GM21717 (cell line): ENCODE measurements around the gene FILIP1.

Source experiments
- ATAC-seq: cut with Tn5 transposase; IDR thresholded peaks from one replicate; pipeline ENCODE4 v1.9.1; 2021; ENCODE audit warnings: mild to moderate bottlenecking, moderate library complexity; ENCODE audit not compliant: unreplicated experiment

Gene FILIP1, protein sequence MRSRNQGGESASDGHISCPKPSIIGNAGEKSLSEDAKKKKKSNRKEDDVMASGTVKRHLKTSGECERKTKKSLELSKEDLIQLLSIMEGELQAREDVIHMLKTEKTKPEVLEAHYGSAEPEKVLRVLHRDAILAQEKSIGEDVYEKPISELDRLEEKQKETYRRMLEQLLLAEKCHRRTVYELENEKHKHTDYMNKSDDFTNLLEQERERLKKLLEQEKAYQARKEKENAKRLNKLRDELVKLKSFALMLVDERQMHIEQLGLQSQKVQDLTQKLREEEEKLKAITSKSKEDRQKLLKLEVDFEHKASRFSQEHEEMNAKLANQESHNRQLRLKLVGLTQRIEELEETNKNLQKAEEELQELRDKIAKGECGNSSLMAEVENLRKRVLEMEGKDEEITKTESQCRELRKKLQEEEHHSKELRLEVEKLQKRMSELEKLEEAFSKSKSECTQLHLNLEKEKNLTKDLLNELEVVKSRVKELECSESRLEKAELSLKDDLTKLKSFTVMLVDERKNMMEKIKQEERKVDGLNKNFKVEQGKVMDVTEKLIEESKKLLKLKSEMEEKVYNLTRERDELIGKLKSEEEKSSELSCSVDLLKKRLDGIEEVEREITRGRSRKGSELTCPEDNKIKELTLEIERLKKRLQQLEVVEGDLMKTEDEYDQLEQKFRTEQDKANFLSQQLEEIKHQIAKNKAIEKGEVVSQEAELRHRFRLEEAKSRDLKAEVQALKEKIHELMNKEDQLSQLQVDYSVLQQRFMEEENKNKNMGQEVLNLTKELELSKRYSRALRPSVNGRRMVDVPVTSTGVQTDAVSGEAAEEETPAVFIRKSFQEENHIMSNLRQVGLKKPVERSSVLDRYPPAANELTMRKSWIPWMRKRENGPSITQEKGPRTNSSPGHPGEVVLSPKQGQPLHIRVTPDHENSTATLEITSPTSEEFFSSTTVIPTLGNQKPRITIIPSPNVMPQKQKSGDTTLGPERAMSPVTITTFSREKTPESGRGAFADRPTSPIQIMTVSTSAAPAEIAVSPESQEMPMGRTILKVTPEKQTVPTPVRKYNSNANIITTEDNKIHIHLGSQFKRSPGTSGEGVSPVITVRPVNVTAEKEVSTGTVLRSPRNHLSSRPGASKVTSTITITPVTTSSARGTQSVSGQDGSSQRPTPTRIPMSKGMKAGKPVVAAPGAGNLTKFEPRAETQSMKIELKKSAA (N-terminal part only)

DNA sequence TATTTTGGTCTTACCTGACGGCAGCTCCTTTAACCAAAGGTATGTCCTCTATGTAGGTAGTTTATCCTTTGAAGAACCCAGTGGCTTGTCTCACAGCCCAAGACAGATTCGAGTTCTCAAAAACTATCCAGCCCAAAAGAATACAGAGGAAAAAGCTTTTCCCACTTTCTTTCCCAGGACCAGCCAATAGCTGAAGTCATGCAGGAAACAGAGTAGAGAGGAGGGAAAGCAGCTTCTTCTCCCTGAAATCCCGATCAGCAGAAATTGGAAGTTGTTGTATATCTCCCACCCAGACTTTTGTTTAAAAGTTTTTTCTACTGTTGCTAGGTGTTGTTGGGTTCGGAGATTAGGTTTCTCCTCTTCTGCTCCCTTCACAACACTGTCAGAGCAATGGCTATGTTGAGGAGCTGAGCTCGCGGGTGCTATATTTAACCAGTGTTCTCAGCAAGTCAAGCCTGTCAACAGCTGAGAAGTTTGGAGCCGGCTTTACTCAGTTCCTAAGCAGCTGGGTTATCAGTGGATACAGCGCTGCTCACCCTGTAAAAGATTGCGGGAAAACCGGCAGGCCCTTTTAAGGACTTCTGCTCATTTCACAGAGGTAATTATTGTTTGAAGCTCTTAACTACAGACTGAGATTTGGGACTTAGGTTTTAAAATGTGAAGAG lies at the start of gene FILIP1:
Gene FILIP1 (minus strand): TSS at position 401 of the 665 bp plus-strand sequence. CDS start 78,828 bp downstream, outside the sequence.
- ATAC-seq: no peak

GRCh38 chr6:75543311-75543710 lies 49.7 kb upstream of the FILIP1 start:
- ATAC-seq: no peak

- ATAC-seq: no peak
These were observed 45.5 kb upstream of the FILIP1 start for GRCh38 chr6:75539136-75539535.

DNA sequence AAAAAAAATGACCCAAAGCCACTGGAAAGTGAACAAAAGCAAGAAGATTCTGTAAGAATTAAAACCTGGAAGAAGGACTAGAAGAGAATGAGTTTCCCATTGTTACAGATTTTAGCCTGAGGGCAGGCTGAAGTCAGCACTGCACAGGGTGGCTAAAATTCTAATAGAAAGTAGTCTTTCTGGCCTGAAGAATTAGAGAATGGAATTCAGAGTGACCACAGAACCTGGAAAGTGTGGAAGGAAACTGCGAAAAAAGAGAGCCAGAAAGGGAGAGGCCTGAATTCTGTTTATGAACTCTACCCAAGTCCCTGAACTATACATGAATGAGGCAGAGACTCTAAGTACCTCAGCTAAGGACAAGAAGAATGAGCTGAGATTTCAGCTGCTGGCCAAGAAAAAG lies 38.9 kb upstream of the FILIP1 start:
- ATAC-seq: no peak

GRCh38 chr6:75531174-75531573 lies 37.6 kb upstream of the FILIP1 start:
- ATAC-seq: no peak

DNA sequence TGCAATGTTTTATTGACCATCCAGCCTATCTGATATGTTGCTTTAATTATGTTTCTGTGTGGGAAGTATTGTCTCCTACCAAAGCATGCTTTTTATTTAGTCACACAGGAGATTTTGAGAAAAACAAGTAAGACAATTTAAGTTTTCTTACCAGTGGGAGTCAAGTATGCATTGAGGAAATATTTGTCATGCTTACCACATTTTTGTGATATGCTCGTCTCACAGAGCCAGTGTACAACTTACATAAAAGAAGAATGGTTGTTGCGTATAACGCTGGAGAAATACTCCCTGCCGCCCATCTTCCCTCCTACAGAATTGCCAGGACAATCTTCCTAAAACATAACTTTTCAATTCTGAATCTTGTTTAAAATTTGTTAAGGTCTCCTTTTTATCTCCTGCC lies 37.1 kb upstream of the FILIP1 start:
- no peak for ATAC-seq

DNA sequence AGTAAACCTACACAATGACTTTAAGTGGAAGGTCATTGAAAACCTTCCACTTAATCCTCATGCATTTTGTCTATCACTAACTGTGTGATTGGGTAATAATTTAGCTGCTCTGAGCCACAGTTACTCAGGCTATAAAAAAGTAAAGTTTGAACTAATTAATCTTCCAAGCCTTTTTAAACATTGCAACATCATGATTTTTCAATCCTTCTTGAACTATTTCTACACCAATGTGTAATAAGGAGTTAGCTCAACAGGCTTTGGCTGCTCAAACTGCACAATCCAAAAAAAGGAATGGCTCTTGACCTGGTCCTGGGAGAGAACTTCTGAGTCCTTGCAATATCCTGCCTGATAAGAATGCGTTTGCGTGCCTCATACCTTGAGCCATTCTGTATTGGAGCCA lies 34.8 kb upstream of the FILIP1 start:
- no peak for ATAC-seq

GRCh38 chr6:75526502-75527127 lies 33.0 kb upstream of the FILIP1 start:
- ATAC-seq: peak; percentile 78

GRCh38 chr6:75525682-75526081 lies 32.1 kb upstream of the FILIP1 start:
- ATAC-seq: no peak

- no peak for ATAC-seq
These were observed 30.8 kb upstream of the FILIP1 start for GRCh38 chr6:75524322-75524972.

GRCh38 chr6:75516757-75517156 lies 23.2 kb upstream of the FILIP1 start:
- no peak for ATAC-seq

GRCh38 chr6:75512591-75512990 lies 19.0 kb upstream of the FILIP1 start:
- ATAC-seq: no peak

- no peak for ATAC-seq
These were observed 11.8 kb upstream of the FILIP1 start for GRCh38 chr6:75505424-75505823.

GRCh38 chr6:75504465-75505222 lies 11.0 kb upstream of the FILIP1 start:
- no peak for ATAC-seq

- no peak for ATAC-seq
These were observed 9.7 kb upstream of the FILIP1 start for GRCh38 chr6:75503291-75503690.

DNA sequence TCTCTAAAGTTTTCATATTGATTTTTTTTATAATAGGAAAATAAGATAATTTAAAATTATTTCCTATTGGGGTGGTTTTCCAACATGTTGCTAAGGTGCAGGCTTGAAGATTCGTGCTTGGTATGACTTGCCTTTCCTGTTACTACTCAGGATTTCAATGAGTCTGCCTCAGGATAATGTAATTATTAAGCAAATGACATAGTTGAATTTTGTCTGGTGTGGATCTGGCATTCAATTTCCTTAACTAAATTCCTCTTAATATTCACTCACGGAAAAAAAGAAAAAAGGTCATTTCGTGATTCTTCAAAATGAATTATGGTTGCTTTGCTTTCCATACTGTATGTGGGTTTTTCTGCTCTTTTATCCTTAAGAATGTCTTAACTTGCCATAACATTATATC lies 9.3 kb upstream of the FILIP1 start:
- no peak for ATAC-seq

DNA sequence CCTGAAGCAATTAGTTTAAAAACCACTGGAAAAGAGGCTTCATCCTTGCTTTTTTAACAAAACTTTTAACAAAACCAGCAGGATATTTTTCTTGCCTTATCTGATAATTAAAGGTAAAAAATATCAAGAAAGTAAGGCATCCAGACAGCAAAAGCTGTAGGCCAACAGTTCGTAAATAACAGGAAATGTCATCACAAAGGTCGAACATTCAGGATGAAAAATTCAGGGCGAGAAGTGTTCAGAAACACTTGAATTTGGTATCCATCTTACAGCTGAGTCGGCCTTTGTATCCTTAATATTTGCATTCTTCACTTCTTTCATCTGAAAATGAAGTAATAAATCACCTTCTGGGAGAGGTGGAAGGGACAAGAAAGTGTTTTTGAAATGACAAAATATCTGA lies 8.2 kb upstream of the FILIP1 start:
- no peak for ATAC-seq

DNA sequence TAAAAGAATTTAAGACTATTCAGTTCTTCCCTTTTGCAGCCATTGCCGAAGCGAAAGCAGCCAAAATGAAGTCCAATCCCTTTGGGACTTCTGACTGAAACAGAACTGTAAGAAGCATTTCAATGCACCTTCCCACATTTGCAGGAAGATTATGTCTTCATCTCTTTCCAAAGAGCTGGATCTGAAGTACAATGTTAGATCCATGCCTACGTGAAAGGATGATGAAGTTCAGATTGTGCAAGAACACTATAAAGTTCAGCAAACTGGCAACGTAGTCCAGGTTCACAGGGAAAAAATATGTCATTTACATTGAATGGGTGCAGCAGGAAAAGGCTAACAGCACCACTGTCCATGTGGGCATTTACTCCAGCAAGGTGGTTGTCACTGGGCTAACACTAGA lies 6.0 kb upstream of the FILIP1 start:
- ATAC-seq: no peak

DNA sequence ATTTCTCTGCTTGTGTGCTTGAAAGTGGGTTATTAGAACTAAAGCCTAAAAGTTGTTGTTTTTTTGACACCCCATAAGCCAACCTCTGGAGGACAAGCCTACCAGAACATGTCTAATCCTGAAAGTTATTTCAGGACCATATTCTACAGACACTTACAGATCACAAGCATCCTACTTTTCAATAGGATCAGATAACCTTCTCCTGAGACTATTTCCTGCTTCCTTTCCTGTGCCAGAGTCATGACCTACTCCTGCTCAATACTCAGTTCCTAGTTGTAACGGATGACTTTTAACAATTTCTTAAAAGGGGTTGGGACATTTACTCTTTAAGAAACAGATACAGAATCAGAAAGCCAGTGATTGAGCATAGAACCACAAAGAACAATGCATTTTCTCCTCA lies 5.3 kb upstream of the FILIP1 start:
- no peak for ATAC-seq
